ENCODE measurements around the gene SFI1.
"Not testable (repeated sequence)": the region's sequence is repeated elsewhere in the genome, so short reads cannot be mapped to it uniquely, and the experiment has no call there.

DNA sequence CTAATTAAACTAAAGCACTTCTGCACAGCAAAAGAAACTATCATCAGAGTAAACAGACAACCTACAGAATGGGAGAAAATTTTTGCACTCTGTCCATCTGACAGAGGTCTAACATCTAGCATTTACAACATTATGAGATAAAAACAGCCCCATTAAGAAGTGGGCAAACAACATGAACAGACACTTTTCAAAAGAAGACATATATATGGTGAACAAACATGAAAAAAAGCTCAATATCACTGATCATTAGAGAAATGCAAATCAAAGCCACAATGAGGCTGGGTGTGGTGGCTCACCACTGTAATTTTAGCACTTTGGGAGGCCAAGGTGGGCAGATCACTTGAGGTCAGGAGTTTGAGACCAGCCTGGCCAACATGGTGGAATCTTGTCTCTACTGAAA is 11.2 kb downstream of the SFI1 start:
- not testable (repeated sequence) for TF ChIP-seq POLR2A (IDR thresholded peaks at IDR 0.05; ENCODE audit: low read length); GATA1 (IDR thresholded peaks at IDR 0.05; ENCODE audit: low read depth, low read length)
